SK-N-SH (cell line): Measurements from ENCODE around the gene GPT2. TPM values are rescaled to one million over a fixed set of nuclear protein-coding genes. Genes with fewer than 3 reads are reported as not detected.
A peak's percentile ranks its signal among the peaks of the same experiment; 100 is the strongest.

Source experiments
- CTCF ChIA-PET: fragments of 300-600, 350-600 bp; formaldehyde crosslinking; extraction: SDS; loops from one replicate; lab custom pipeline; 2021; lab: Yijun Ruan, JAX
- POLR2A ChIA-PET: fragments of 350-600 bp; sonication (Branson Sonifier 250); formaldehyde crosslinking; extraction: SDS; loops from one replicate; lab custom pipeline; 2020; ENCODE audit warnings: antibody characterized with exemption, inconsistent platforms; lab: Yijun Ruan, JAX
- DNase-seq: peaks from one replicate; pipeline ENCODE4 v3.0.0; 2012
- H2AFZ ChIP-seq: fragments of 200-600 bp; sonication (generic); 2 replicates; pipeline ENCODE4 v1.8.1; 2016; ENCODE audit warnings: antibody characterized with exemption, mild to moderate bottlenecking, low read depth
- H3F3A ChIP-seq: fragments of 200-600 bp; sonication (generic); replicated peaks from 2 replicates; pipeline ENCODE3; 2016; ENCODE audit warnings: antibody characterized with exemption, mild to moderate bottlenecking; ENCODE audit not compliant: insufficient read depth
- H3K27ac ChIP-seq, 2 experiments: fragments of 200-500 bp in 1 of 2; fragments of 200-600 bp in 1 of 2; sonication (Bioruptor generic) in 1 of 2; sonication (generic), shearing (Covaris generic) in 1 of 2; 2 replicates each; pipeline versions ENCODE4 v1.5.1 to v1.6.1; 2014 to 2016; ENCODE audit warnings: low read depth in 2 of 2, inconsistent platforms in 1 of 2, low read length in 1 of 2, mild to moderate bottlenecking in 1 of 2, mixed read lengths in 1 of 2
- H3K27me3 ChIP-seq: fragments of 200-600 bp; sonication (generic), shearing (Covaris generic); 2 replicates; pipeline ENCODE4 v1.6.1; 2016; ENCODE audit warnings: mixed run types; ENCODE audit not compliant: insufficient read depth
- H3K36me3 ChIP-seq, 2 experiments: fragments of 200-500 bp in 1 of 2; fragments of 200-600 bp in 1 of 2; sonication (Bioruptor generic) in 1 of 2; sonication (generic) in 1 of 2; replicated peaks in 1 of 2; 2 replicates each; pipeline versions ENCODE3 to v1.5.1; 2014 to 2016; ENCODE audit warnings: low read length in 1 of 2, mild to moderate bottlenecking in 1 of 2; ENCODE audit not compliant: insufficient read depth in 2 of 2, control insufficient read depth in 1 of 2
- H3K4me1 ChIP-seq, 2 experiments: fragments of 200-500 bp in 1 of 2; fragments of 200-600 bp in 1 of 2; sonication (Bioruptor generic) in 1 of 2; sonication (generic), shearing (Covaris generic) in 1 of 2; 2 replicates each; pipeline versions ENCODE4 v1.5.1 to v1.6.1; 2014 to 2016; ENCODE audit warnings: low read depth in 1 of 2, low read length in 1 of 2, mixed run types in 1 of 2; ENCODE audit not compliant: insufficient read depth in 2 of 2, control insufficient read depth in 1 of 2
- H3K4me2 ChIP-seq: fragments of 200-600 bp; sonication (generic), shearing (Covaris generic); 2 replicates; pipeline ENCODE4 v1.6.1; 2017; ENCODE audit warnings: mixed run types
- H3K4me3 ChIP-seq, 2 experiments: fragments of 200-500 bp in 1 of 2; fragments of 200-600 bp in 1 of 2; sonication (Bioruptor generic) in 1 of 2; sonication (generic), shearing (Covaris generic) in 1 of 2; 2 replicates each; pipeline versions ENCODE4 v1.5.1 to v1.8.1; 2014 to 2016; ENCODE audit warnings: low read depth in 2 of 2, inconsistent platforms in 1 of 2, low read length in 1 of 2, mild to moderate bottlenecking in 1 of 2, mixed read lengths in 1 of 2, moderate library complexity in 1 of 2
- H3K79me2 ChIP-seq: fragments of 200-600 bp; sonication (generic); 2 replicates; pipeline ENCODE4 v1.8.1; 2017; ENCODE audit warnings: mild to moderate bottlenecking; ENCODE audit not compliant: insufficient read depth
- H3K9ac ChIP-seq: fragments of 200-600 bp; sonication (generic); 2 replicates; pipeline ENCODE4 v1.6.1; 2017; ENCODE audit warnings: mixed run types
- H3K9me2 ChIP-seq: fragments of 200-600 bp; sonication (generic); 2 replicates; pipeline ENCODE4 v1.6.1; 2017; ENCODE audit warnings: mixed run types
- H3K9me3 ChIP-seq: fragments of 200-600 bp; sonication (generic); 2 replicates; pipeline ENCODE4 v1.6.1; 2017; ENCODE audit warnings: mixed run types, mild to moderate bottlenecking, moderate library complexity
- H4K20me1 ChIP-seq: fragments of 200-600 bp; sonication (generic); 2 replicates; pipeline ENCODE4 v1.6.1; 2017; ENCODE audit warnings: mild to moderate bottlenecking, mixed run types; ENCODE audit not compliant: insufficient read depth
- ELF1 ChIP-seq: IDR thresholded peaks from 2 replicates; pipeline ENCODE4 v1.4.0; 2012
- EP300 ChIP-seq, 2 experiments: IDR thresholded peaks; 2 replicates each; pipeline versions ENCODE4 v1.4.0 to v1.6.1; 2012; ENCODE audit warnings: borderline replicate concordance in 1 of 2, low read depth in 1 of 2, low read length in 1 of 2
- EZH2phosphoT487 ChIP-seq: fragments of 200-600 bp; sonication (generic); IDR thresholded peaks from 2 replicates; pipeline ENCODE4 v1.6.1; 2017; ENCODE audit warnings: low read depth, mixed run types, mild to moderate bottlenecking, antibody characterized with exemption, moderate library complexity, borderline replicate concordance
- FOXJ3 ChIP-seq: sonication (generic); formaldehyde crosslinking; IDR thresholded peaks from 2 replicates; pipeline ENCODE4 v1.5.1; 2020; ENCODE audit warnings: mild to moderate bottlenecking, missing genetic modification reagents
- GABPA ChIP-seq: IDR thresholded peaks from 2 replicates; pipeline ENCODE4 v1.4.0; 2012; ENCODE audit warnings: low read depth, mild to moderate bottlenecking
- GATA2 ChIP-seq: sonication (generic); formaldehyde crosslinking; IDR thresholded peaks from 2 replicates; pipeline ENCODE4 v1.5.0; 2020; ENCODE audit warnings: mild to moderate bottlenecking, missing genetic modification reagents
- JUND ChIP-seq: IDR thresholded peaks from 2 replicates; pipeline ENCODE4 v1.4.0; 2012
- MEF2A ChIP-seq: IDR thresholded peaks from 2 replicates; pipeline ENCODE4 v1.4.0; 2012; ENCODE audit warnings: low read depth, borderline replicate concordance
- NFIC ChIP-seq: IDR thresholded peaks from 2 replicates; pipeline ENCODE4 v1.4.0; 2012; ENCODE audit warnings: borderline replicate concordance
- NRF1 ChIP-seq: IDR thresholded peaks from 2 replicates; pipeline ENCODE4 v1.6.1; 2012; ENCODE audit warnings: low read depth, mild to moderate bottlenecking, low read length
- POLR2AphosphoS5 ChIP-seq: IDR thresholded peaks from 2 replicates; pipeline ENCODE4 v1.6.1; 2012; ENCODE audit warnings: low read depth, low read length
- RAD21 ChIP-seq: IDR thresholded peaks from 2 replicates; pipeline ENCODE4 v1.6.1; 2012; ENCODE audit warnings: mild to moderate bottlenecking, low read length
- RFX5 ChIP-seq: IDR thresholded peaks from 2 replicates; pipeline ENCODE4 v1.6.1; 2012; ENCODE audit warnings: mild to moderate bottlenecking, improper control_type of control experiment, low read length
- SIN3A ChIP-seq: IDR thresholded peaks from 2 replicates; pipeline ENCODE4 v1.6.1; 2012; ENCODE audit warnings: low read depth, mild to moderate bottlenecking, low read length, moderate library complexity, borderline replicate concordance
- SMC3 ChIP-seq: IDR thresholded peaks from 2 replicates; pipeline ENCODE4 v1.6.1; 2012; ENCODE audit warnings: low read depth, low read length, improper control_type of control experiment
- TAF1 ChIP-seq: IDR thresholded peaks from 2 replicates; pipeline ENCODE4 v1.6.1; 2012; ENCODE audit warnings: low read depth, mild to moderate bottlenecking, low read length, moderate library complexity, borderline replicate concordance
- TCF12 ChIP-seq: IDR thresholded peaks from 2 replicates; pipeline ENCODE4 v1.4.0; 2012
- TEAD4 ChIP-seq: IDR thresholded peaks from 2 replicates; pipeline ENCODE4 v1.4.0; 2012; ENCODE audit warnings: mild to moderate bottlenecking, borderline replicate concordance; ENCODE audit not compliant: insufficient read depth
- YY1 ChIP-seq: IDR thresholded peaks from 2 replicates; pipeline ENCODE4 v1.4.0; 2012; ENCODE audit warnings: low read depth, mild to moderate bottlenecking
- WGBS: methylation state at CpG from one replicate; pipeline ENCODE4 v1.1.6; 2017; ENCODE audit warnings: low lambda C conversion rate; 5-methylcytosine and 5-hydroxymethylcytosine counted together
- polyA plus RNA-seq, 3 experiments: library from polyadenylated mRNA; depleted of rRNA; stranded (reverse); fragments of >200 nt; gene quantifications; 2 replicates each; pipeline ENCODE4 v1.2.3, GENCODE V29; 2012
- TF ChIP-seq, protein P1 (sequence below): IDR thresholded peaks from 2 replicates; pipeline ENCODE4 v1.4.0; 2012; ENCODE audit warnings: low read depth
- TF ChIP-seq, protein P2 (sequence below): IDR thresholded peaks from 2 replicates; pipeline ENCODE4 v1.4.0; 2012; ENCODE audit warnings: low read depth, borderline replicate concordance
- TF ChIP-seq, protein P3 (sequence below): fragments of 200-600 bp; sonication (generic); IDR thresholded peaks from 2 replicates; pipeline ENCODE4 v1.6.1; 2017; ENCODE audit warnings: antibody characterized with exemption, mild to moderate bottlenecking, moderate library complexity
- TF ChIP-seq, protein P4 (sequence below): IDR thresholded peaks from 2 replicates; pipeline ENCODE4 v1.6.1; 2012; ENCODE audit warnings: mild to moderate bottlenecking, low read depth, low read length, moderate library complexity
- TF ChIP-seq, protein P5 (sequence below): IDR thresholded peaks from 2 replicates; pipeline ENCODE4; 2012

GPT2 gene
- polyA plus RNA-seq, 1 of the 3 experiments (the other 2 are of a cell fraction): 19.9 TPM

DNA sequence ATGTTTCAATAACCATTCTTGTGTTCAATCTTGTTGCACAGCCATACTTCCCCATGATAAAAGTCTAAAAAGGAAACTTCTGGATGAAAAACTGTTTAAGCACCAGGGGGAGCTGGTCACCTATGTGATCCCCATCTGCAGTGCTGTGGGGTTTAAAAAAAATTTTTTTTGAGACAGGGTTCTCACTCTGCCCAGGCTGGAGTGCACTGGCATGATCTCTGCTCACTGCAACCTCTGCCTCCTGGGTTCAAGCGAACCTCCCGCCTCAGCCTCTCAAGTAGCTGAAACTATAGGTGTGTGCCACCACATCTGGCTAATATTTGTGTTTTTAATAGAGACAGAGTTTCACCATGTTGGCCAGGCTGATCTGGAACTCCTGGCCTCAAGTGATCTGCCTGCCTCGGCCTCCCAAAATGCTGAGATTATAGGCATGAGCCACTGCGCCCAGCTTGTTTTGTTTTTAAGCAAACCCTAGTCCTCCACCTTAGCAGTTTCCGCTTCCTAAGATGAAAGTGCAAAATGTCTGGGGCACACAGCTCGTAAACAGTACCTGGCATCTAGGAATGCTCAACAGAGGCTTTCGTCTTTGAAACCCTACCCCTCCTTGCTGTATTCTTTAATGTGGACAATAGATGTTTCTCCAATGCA, 63.9 kb downstream of the GPT2 start:
- Histone ChIP-seq H4K20me1 (no peaks in the 10 kb centered on the region), H3K27me3 (no peaks in the 10 kb centered on the region), H3K4me1 (no peaks in the 10 kb centered on the region), H3K36me3 (no peaks in the 10 kb centered on the region), H3K27ac (no peak overlapping the region), H3K79me2 (no peaks in the 10 kb centered on the region), H3K9me2 (no peaks in the 10 kb centered on the region), H3K9ac (no peak overlapping the region), H3K4me3 (no peak overlapping the region), H3K9me3 (no peaks in the 10 kb centered on the region), H2AFZ (no peak overlapping the region), H3F3A (no peaks in the 10 kb centered on the region), H3K4me2 (no peak overlapping the region)
- CTCF ChIA-PET: interaction anchor here (0.7 to 3.5 kb wide), 27 partner anchors 9 to 1243 kb away, joined by 3 to 39 read pairs (median 4); partner anchors contain the start of gene DNAJA2
- DNase-seq: peak; percentile 65
- POLR2A ChIA-PET: no interaction called here
- 83% methylated on average over 7 of the region's 7 CpGs for WGBS
- no peak for TF ChIP-seq TEAD4
- TF ChIP-seq MEF2A: no peak
- TF ChIP-seq EP300 (IDR thresholded peaks at IDR 0.05; ENCODE audit: borderline replicate concordance in 1 of 2, low read depth in 1 of 2, low read length in 1 of 2): no peak
- no peak for TF ChIP-seq POLR2AphosphoS5
- TF ChIP-seq RFX5: no peak
- TF ChIP-seq ELF1: no peak
- TF ChIP-seq, protein P1, sequence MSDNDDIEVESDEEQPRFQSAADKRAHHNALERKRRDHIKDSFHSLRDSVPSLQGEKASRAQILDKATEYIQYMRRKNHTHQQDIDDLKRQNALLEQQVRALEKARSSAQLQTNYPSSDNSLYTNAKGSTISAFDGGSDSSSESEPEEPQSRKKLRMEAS: no peak
- peak; percentile 87 for TF ChIP-seq RAD21
- TF ChIP-seq, protein P2, sequence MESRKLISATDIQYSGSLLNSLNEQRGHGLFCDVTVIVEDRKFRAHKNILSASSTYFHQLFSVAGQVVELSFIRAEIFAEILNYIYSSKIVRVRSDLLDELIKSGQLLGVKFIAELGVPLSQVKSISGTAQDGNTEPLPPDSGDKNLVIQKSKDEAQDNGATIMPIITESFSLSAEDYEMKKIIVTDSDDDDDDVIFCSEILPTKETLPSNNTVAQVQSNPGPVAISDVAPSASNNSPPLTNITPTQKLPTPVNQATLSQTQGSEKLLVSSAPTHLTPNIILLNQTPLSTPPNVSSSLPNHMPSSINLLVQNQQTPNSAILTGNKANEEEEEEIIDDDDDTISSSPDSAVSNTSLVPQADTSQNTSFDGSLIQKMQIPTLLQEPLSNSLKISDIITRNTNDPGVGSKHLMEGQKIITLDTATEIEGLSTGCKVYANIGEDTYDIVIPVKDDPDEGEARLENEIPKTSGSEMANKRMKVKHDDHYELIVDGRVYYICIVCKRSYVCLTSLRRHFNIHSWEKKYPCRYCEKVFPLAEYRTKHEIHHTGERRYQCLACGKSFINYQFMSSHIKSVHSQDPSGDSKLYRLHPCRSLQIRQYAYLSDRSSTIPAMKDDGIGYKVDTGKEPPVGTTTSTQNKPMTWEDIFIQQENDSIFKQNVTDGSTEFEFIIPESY: no peak
- TF ChIP-seq SIN3A: no peak
- no peak for TF ChIP-seq TCF12
- TF ChIP-seq TAF1: no peak
- TF ChIP-seq EZH2phosphoT487: no peak
- no peak for TF ChIP-seq GABPA
- TF ChIP-seq, protein P3, sequence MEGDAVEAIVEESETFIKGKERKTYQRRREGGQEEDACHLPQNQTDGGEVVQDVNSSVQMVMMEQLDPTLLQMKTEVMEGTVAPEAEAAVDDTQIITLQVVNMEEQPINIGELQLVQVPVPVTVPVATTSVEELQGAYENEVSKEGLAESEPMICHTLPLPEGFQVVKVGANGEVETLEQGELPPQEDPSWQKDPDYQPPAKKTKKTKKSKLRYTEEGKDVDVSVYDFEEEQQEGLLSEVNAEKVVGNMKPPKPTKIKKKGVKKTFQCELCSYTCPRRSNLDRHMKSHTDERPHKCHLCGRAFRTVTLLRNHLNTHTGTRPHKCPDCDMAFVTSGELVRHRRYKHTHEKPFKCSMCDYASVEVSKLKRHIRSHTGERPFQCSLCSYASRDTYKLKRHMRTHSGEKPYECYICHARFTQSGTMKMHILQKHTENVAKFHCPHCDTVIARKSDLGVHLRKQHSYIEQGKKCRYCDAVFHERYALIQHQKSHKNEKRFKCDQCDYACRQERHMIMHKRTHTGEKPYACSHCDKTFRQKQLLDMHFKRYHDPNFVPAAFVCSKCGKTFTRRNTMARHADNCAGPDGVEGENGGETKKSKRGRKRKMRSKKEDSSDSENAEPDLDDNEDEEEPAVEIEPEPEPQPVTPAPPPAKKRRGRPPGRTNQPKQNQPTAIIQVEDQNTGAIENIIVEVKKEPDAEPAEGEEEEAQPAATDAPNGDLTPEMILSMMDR: peak; percentile 72
- no peak for TF ChIP-seq NFIC
- no peak for TF ChIP-seq FOXJ3
- no peak for TF ChIP-seq JUND
- TF ChIP-seq, protein P4, sequence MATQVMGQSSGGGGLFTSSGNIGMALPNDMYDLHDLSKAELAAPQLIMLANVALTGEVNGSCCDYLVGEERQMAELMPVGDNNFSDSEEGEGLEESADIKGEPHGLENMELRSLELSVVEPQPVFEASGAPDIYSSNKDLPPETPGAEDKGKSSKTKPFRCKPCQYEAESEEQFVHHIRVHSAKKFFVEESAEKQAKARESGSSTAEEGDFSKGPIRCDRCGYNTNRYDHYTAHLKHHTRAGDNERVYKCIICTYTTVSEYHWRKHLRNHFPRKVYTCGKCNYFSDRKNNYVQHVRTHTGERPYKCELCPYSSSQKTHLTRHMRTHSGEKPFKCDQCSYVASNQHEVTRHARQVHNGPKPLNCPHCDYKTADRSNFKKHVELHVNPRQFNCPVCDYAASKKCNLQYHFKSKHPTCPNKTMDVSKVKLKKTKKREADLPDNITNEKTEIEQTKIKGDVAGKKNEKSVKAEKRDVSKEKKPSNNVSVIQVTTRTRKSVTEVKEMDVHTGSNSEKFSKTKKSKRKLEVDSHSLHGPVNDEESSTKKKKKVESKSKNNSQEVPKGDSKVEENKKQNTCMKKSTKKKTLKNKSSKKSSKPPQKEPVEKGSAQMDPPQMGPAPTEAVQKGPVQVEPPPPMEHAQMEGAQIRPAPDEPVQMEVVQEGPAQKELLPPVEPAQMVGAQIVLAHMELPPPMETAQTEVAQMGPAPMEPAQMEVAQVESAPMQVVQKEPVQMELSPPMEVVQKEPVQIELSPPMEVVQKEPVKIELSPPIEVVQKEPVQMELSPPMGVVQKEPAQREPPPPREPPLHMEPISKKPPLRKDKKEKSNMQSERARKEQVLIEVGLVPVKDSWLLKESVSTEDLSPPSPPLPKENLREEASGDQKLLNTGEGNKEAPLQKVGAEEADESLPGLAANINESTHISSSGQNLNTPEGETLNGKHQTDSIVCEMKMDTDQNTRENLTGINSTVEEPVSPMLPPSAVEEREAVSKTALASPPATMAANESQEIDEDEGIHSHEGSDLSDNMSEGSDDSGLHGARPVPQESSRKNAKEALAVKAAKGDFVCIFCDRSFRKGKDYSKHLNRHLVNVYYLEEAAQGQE: no peak
- TF ChIP-seq SMC3: peak; percentile 74
- no peak for TF ChIP-seq GATA2
- TF ChIP-seq NRF1: no peak
- TF ChIP-seq, protein P5, sequence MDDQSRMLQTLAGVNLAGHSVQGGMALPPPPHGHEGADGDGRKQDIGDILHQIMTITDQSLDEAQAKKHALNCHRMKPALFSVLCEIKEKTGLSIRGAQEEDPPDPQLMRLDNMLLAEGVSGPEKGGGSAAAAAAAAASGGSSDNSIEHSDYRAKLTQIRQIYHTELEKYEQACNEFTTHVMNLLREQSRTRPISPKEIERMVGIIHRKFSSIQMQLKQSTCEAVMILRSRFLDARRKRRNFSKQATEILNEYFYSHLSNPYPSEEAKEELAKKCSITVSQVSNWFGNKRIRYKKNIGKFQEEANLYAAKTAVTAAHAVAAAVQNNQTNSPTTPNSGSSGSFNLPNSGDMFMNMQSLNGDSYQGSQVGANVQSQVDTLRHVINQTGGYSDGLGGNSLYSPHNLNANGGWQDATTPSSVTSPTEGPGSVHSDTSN: no peak
- TF ChIP-seq YY1: no peak
